HUDEP-2 (cell line): ENCODE results near the gene VSIG10L.

Experiments
- DNase-seq, 76 experiments: peaks; one replicate each; lab custom pipeline; 2025; ENCODE audit not compliant: unreplicated experiment in 76 of 76; lab: John Stamatoyannopoulos, UW

VSIG10L gene

DNA sequence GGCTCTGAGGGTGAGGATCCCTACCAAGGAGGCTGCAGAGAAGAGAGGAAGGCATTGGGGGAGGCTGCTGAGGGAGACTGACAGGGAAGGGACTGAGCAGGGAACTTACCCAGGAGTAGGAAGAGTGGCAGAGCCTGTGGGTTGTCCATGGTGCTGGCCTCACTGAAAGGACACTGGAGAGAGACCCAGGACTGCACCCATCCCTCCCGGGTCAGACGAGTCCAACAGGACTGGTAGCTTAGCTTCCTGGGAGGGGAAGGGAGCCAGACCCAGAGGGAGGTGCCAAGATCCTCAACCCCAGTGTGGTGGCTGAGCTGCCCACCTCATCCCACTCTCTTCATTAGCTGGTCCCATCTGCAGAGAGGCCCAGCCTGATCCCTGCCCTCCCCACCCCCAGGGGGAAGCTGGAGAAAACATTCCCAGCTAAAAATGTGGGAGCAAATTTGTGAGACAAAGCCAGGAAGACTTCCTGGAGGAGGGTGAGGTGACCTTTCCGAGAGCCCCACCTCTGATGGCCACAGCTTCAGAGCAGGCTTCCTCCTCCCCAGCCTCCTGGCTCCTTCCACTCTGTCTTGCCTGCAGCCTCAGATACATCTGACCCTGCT is at the start of gene VSIG10L:
Gene VSIG10L, minus strand, starts transcription at position 164 of the 605 bp plus-strand sequence. Its CDS starts 15 bp downstream, at position 149.
- no peak for DNase-seq

DNA sequence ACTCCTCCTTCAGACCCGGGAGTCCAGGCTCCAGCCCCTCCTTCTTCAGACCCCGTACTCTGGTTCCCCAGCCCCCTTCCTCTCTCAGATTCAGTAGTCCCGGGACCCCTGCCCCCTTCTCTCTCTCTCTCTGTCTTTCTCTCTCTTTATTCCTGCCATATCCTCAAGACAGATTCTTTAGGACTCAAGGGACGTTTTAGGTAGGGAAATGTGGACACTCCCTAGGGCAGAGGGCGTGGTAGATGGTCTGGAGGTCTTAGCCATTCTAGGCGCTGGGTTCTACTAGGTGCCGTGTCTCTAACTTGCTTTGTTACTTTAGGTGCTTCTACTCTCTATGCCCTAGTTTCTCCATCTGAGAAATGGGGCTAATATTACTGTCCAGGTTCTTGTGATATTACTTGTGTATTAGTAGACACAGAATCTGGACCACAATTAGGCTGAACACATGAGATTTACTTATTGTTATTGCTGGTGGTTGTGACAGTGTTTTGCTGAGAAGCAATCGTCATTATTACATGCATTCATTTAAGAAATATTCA is 49.2 kb upstream of the VSIG10L start:
- no peak for DNase-seq

DNA sequence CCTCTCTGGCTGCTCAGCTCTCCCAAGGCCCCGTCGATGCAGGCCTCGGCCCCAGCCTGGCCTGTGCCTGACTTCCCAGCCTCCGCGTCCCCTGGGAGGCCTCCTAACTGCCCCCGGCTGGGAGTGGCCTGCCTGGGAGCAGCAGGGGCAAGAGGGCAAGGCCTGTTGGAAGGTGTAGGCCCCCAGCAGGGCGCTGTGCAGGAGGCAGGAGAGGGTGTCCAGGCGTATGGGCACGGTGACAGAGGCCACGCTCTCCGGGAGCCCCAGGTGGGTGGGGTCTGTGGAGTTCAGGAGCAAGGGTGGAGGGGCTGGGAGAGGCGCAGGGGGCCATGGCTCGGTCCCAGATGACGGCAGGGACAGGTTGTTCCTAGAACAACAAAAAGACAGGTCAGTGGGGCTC is 47.2 kb upstream of the VSIG10L start:
- DNase-seq, result no peak

DNA sequence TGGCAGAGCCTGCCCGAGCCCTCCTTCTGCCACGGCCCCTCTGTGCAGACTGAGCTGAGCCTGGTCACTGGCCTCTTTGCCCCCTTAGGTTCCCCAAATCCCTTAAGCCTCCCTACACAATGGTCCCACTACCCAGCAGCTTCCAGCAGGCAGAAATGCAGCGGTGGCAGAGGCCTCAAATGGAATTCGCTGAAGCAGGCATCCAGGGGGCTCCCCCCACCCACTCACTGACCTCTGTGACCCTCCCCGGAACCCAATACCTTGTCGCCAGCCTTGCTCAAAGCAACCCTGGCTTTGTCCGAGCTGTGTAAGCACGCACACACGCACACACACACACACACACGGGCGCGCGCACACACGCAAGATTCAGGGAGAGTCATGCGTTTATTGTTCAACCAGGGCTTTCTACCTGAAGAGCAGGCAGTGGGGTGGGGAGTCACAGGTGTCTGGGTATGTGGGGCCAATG is 46.0 kb upstream of the VSIG10L start, which contains the start of gene LIM2:
Gene LIM2, minus strand, starts transcription at position 51 of the 466 bp plus-strand sequence. CDS start 531 bp downstream, outside the sequence.
- no peak for DNase-seq

DNA sequence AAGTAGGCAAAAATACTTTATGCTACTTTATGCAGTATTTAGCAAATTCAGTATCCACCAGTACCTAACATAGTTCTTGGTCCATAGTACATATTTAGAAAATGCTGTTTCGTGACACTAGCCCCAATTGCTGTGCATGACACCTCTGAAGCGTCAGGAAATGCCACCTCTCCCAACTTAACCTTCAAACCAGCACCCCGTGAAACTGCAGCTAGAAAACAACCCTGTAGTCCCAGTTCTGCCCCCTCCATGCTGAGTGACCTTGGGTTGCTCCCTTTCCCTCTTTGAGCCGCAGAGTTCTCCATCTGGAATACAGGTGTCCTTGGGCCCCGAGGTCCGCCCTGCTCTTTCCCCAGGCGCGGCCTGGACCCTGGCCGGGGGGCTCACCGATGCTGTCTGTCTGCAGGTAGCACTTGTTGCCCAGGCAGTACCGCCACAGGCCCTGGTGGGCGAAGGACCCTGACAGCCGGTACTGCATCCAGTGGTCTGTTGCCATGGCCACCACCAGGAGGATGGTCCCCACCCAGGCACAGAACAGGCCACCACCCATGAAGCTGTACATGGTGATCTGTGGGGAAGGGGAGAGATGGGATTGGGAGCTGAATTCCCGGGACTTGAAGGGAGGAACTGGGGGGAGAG is 45.1 kb upstream of the VSIG10L start:
- no peak for DNase-seq

DNA sequence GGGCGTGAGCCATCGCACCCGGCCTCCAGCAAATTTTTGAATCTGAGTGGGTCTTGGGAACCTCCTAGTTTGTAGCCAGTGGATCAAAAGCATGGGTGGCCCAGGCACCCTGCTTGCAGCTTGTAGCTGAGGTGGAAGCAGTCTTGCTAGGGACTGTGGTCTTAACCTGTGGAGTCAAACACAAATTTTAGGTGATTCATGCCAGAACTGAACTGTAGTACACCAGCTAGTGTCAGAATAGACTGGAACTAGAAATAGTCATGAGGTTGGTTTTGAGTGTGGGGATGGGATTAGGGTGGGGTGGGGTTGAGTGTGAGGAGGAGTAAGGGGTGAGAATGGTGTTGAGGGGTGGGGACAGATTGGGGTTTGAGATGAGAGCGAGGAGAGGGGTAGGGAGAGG is 40.1 kb upstream of the VSIG10L start:
- no peak for DNase-seq

DNA sequence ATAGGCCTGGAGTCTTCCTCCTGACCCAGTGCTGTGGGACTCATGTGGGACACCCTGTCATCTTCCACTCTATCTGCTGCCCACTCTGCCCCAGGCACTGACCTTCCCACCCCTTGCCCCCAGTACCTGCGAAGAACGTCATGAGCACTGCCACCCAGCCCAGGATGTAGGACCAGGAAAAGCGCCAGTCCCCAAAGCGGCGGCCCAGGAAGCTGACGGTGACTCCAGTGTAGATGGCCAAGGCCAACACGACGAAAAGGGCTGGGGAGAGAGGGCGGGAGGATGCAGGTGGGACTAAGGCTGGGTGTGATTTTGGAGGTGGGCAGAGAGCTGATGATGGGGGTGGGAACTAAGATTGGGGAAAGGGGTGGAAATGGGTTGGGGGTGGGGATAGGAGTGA is 38.4 kb upstream of the VSIG10L start:
- DNase-seq, result no peak

DNA sequence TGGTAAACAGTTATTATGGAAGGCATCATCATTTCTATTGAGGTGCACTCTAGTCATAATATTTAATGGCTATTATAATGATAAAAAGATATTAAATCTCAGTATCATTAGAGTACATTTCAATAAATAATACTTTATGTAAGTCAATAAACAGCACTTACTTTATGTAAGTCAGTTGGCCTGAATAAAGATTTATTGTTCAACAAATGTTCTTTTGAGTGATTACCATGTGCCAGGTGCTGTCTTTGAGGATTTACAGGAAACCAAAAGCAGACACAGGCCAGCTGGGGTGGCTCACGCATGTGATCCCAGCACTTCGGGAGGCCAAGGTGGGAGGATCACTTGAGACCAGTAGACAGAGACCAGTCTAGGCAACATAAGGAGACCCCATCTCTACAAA is 35.5 kb upstream of the VSIG10L start:
- no peak for DNase-seq

DNA sequence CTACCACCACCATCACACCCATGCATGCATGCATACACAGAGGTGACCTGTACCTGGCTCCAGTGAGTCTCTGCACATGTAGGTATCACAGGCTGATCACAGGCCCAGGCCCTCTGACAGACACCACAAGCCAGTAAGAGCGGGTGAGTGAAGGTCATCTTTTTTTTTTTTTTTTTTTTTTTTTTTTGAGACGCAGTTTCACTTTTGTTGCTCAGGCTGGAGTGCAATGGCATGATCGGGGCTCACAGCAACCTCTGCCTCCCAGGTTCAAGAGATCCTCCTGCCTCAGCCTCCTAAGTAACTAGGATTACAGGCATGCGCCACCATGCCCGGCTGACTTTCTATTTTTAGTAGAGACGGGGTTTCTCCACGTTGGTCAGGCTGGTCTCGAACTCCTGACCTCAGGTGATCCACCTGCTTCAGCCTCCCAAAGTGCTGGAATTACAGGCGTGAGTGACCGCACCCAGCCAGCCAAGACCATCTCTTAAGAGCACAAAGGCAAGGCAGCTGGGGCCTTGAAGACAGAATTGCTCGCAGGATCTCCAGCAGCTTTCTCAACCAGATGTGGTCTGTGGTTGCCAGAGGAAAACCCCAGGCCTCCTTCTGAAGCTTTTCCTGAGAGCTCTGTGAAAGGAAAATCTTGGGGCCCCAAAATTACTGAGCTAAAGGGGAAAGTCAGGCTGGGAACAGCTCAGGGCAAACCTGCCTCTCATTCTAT is 33.7 kb upstream of the VSIG10L start:
- no peak for DNase-seq

DNA sequence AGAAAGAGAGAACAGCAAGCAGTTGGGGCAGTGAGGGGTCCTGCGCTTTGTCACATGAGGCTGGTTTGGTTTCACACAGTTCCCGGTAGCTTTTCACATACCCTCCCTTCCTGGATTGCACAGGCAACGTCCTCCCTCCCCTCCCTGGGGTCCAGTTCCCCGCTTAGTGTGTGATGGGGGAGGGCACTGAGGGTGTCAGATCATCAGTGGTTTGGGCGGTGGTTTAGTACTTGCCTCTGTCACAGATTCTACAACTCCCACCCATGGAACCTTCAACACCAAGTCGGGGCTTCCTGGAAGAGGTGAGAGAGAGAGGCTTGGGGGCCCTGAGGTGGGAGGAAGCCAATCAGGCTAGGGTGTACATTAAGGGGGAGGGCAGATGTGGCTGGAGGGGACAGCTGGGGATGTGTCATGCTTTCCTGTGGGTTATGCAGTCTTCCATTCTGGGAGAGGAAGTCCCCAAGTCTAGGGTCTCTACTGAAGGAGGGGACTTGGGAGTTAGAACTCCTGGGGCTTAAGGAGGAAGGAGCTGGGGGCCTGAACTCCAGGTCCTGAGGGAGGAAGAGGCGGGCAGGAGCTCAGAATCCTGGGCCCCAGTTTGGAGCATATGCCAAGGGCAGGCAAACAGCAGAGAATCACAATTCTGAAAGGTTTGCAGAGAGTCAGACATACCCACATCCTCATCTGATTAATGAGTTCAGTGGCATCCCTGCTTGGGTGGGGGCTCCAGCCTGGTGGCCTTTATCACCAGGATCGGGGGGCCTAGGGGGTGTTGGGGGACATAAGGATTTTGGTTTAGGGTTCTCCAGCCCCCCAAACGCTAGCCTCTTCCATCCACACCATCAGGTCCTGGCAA is 30.9 kb upstream of the VSIG10L start, which contains the start of gene NKG7:
Gene NKG7, minus strand, starts transcription at position 6 of the 856 bp plus-strand sequence. CDS start 119 bp downstream, outside the sequence.
- DNase-seq, result no peak

DNA sequence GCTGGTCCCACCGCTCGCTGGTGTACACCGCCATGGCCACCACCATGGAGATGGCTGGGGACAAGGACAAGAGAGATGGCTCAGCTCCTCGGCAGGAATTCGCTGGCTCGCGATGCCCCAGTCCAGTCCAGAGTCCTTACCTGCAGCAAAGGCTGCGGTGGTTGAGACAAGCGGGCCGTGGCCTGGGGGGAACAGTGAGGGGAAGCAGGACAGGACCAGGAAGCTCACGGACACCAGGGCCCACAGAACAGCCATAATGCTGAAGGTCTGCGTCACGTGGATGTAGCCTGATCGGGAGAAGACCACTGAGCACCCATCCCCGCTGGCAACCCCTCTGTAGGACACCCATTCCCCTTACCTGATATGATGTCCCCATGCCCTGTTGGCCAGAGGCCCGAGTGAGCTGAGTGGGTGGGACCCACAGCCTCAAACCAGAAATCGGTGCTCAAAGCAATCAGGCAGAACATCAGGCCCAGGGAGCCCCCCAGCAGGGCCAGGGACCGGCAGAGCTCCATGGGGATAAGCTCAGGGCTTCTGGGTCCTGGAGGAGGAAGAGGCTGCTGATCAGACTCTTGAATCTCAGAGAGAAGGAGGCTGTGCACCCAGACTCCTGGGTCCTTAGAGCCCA is 30.2 kb upstream of the VSIG10L start:
- DNase-seq, result no peak

DNA sequence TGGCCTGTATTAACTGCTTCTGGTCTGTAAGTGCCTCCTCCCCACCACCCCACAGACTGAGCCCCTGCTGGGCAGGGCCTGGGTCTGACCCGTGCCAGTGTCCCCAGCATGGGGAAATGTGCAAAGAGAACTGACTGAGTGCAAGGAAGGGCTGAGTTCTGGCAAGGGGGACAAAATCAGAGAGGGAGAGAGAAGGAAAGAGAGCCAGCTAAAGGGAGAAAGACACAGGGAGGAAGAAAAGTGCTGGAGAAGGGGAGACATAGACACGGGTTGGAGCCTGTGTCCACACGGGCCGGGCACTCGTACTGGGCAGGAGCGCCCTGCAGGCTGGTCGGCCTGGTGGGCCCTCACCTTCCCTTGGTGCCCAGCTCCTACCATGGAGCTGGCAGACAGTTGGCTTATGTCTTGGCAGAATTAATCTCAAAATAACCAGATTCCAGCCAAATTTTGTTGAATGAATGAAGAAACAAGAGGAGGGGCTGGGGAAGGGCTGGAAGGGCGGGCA is 29.3 kb upstream of the VSIG10L start:
- DNase-seq, result no peak

DNA sequence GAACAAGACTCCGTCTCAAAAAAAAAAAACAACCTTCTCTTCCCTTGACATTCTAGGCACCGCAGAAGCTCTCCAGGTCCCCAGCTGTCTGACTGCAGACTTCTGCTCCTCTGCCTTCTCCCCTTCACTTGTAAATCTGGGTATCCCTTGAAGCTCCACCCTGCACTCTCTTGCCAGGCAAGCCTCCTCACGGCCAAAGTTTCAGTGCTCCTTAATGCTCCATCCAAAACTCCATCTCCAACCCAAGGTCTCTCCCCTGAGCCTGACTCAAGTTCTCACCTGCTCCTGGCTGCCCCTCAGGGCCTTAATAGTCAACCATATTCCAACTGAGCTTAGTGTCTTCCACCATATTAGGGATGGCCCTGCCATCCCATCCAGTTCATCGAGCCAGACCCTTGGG is 28.3 kb upstream of the VSIG10L start:
- DNase-seq, result no peak

DNA sequence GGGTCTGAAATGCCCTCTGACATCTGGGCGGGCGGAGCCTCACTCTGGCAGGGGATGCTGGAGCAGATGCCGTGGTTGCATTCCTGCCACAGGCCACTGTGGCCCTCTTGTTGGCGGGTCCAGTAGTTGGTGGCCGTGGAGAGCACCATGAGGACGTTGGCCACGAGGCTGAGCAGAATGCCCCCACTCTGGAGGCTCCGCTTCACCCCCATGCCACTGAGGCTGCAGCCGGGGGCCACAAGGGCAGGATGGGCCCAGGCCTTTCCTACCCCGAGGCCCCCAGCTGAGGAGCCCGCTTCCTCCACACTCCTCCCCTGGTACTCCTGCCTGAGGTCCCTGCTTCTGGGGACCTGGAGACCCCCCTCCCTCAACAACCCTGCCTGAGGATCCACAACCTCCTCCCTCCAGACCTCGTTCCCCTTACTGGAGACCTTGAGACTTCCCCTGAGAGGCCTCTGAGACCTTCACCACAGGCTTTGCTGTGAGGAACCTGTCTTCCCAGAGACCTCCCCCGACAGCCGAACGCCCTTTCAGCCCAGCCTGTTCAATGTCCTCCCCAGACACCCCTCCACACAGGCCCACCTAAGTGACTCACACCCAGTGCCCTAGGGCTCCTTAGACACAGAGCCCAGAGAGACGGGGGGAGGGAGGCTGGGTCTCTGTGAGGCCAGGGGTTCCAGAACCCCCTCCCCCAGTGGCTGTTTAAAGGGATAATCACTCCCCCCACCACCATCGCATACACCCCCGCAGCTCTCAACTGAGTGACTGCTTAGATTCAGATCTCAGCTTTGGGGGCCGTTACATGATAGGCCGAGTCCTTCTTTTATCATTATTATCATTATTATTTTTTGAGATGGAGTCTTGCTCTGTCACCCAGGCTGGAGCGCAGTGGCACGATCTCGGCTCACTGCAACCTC is 26.7 kb upstream of the VSIG10L start, which contains the start of gene CLDND2:
Gene CLDND2, minus strand, starts transcription at position 638 of the 917 bp plus-strand sequence. Its CDS starts 426 bp downstream, at position 212.
- DNase-seq, result no peak

DNA sequence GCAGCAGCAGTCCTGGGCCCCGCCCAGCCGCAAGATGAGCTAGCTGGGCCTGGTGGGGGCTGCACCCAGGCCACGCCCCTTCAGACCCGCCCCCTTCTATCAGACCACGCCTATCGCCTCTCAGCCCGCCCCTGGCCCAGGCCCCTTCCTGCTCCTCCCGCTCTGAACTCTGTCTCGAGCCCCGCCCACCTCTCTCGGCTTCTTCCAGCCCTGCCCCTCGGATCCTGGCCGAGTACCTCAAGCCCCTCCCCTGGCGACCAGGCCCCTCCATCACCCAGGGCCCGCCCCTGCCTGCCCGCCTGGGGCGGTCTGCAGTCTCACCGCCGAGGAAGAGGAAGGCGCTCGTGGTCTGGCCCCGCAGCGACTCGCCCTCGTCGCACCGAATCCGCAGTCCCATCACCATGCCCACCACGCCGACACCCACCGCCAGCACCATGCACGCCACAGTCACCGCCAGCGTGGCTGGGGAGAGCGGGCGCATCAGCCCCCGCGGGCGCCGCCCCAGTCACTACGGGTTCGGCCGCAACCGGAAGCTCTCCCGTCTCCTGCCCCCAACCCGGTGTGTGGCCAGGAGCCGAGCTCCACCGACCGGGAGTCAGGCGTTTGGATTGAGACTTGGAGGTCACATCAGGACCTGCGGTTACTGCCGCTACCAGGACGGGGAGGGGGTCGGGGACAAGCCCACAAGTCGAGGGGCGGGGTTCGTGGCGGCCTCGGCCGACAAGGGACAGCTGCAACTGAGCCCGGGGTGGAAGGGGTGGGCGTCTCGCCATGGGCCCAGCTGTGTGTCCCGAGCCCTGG is 25.8 kb upstream of the VSIG10L start:
- DNase-seq, result peak; percentile 68 to 100 (median 99)

DNA sequence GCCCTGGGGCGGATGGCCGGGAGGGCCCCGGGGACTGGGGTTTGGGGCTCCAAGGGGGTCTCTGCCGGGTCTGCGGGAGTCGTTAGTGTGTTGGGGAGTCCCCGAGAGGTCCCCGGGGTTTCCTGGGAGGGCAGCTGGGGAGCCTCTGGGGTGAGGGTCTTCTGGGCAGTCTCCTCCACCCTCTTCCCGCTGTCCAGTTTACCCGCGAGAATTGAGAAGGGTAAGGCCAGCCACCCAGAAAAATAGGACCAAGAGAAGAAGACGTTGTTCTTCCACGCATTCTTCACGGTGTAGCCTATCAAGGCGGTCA is 25.3 kb upstream of the VSIG10L start:
- peak in 3 of 76 experiments; percentile 60 to 92 (median 70) for DNase-seq

DNA sequence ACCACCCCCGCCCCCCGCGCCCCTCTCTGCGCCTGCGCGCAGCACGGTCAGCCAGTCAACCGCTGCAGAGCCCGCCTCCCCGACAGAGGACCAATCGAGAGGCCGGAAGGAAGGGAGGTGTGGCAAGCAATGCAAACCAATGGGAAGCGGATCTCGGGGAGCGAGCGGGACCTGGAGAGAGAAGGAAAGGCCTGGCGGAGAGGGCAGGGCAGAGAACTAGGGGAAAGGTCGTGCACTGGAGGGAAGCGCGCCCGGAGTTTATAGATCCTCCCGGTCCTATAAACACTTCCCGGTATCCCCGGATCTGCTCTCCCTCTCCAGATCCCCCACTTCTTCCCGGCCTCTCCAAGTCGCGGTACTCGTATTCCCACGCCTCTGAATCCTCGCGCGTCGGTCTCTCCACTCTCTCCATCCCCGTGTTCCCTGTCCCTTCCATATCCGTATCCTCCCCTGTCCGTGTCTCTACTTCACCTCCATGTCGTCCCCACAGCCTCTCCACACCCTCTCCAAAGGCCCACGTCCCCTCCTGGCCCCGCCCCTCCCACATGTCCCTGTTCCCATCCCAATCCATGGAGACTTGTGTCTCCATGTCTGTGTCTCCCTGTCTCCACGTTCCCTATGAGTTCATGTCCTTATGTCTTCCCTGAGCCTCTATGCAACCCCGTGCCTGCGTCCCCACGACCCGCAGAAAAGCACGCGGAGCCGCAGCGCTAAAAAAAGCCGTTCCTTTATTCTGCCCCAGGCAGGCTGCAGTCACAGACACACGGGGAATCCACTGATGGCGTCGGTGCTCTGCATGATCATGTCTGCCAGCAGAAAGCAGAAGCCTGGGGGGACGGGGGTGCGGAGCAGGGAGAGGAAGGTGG is 24.7 kb upstream of the VSIG10L start:
- peak in 75 of 76 experiments; percentile 67 to 100 (median 99) for DNase-seq
